GM10248 (cell line): ENCODE results near the gene ITIH4.

Experiments
- CTCF ChIA-PET: fragments of 300-600 bp; sonication (Branson Sonifier 250); formaldehyde crosslinking; extraction: SDS; loops from one replicate; lab custom pipeline; 2021; ENCODE audit warnings: antibody characterized with exemption; lab: Yijun Ruan, JAX
- POLR2A ChIA-PET: fragments of 350-650 bp; sonication (Branson Sonifier 250); formaldehyde crosslinking; extraction: SDS; loops from one replicate; lab custom pipeline; 2020; ENCODE audit warnings: antibody characterized with exemption; lab: Yijun Ruan, JAX
- DNase-seq: peaks from one replicate; pipeline ENCODE4 v3.0.0; 2012; ENCODE audit errors: extremely low spot score
- TF ChIP-seq, protein P1 (sequence below): IDR thresholded peaks from 2 replicates; pipeline ENCODE4 v1.5.1; 2012; ENCODE audit warnings: mild to moderate bottlenecking, low read depth; ENCODE audit errors: extremely low read depth, missing control alignments, control extremely low read depth

Gene ITIH4

GRCh38 chr3:52770496-52771333 is 59.8 kb downstream of the ITIH4 start, which contains the start of gene NEK4:
Gene NEK4, minus strand, starts transcription at chr3:52770940. Its CDS starts 194 bp downstream, at chr3:52770746.
- peak; percentile 97 for DNase-seq
- ChIA-PET POLR2A (no interaction called here), CTCF (interaction anchor here (0.6 to 1.5 kb wide), 2 partner anchors 8 to 14 kb away, joined by 3 to 6 read pairs; no protein-coding TSS in a partner anchor)
- TF ChIP-seq, protein P1, sequence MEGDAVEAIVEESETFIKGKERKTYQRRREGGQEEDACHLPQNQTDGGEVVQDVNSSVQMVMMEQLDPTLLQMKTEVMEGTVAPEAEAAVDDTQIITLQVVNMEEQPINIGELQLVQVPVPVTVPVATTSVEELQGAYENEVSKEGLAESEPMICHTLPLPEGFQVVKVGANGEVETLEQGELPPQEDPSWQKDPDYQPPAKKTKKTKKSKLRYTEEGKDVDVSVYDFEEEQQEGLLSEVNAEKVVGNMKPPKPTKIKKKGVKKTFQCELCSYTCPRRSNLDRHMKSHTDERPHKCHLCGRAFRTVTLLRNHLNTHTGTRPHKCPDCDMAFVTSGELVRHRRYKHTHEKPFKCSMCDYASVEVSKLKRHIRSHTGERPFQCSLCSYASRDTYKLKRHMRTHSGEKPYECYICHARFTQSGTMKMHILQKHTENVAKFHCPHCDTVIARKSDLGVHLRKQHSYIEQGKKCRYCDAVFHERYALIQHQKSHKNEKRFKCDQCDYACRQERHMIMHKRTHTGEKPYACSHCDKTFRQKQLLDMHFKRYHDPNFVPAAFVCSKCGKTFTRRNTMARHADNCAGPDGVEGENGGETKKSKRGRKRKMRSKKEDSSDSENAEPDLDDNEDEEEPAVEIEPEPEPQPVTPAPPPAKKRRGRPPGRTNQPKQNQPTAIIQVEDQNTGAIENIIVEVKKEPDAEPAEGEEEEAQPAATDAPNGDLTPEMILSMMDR, result no peak

- no peak for DNase-seq
- ChIA-PET CTCF (interaction anchor here (0.9 to 1.8 kb wide), 4 partner anchors 9 to 218 kb away, joined by 3 to 6 read pairs (median 6); no protein-coding TSS in a partner anchor), POLR2A (no interaction called here)
- TF ChIP-seq, protein P1, result no peak
These were observed 60.6 kb downstream of the ITIH4 start for GRCh38 chr3:52769786-52770455.

GRCh38 chr3:52763466-52763865 is 67.0 kb downstream of the ITIH4 start:
- ChIA-PET CTCF (interaction anchor here (1.6 kb wide), 1 partner anchor 36 kb away, joined by 4 read pairs; no protein-coding TSS in a partner anchor), POLR2A (no interaction called here)
- DNase-seq, result no peak
- TF ChIP-seq, protein P1, result no peak
